Measurements from ENCODE around the gene CTDSP2.
"Not testable (repeated sequence)": the region's sequence is repeated elsewhere in the genome, so short reads cannot be mapped to it uniquely, and the experiment has no call there.

CTDSP2 gene

GRCh38 chr12:57835366-57836288, 10.9 kb downstream of the CTDSP2 start:
- no peak for DNase-seq (ENCODE audit: low read depth in 2 of 2)

GRCh38 chr12:57834086-57834876, 12.2 kb downstream of the CTDSP2 start:
- DNase-seq (ENCODE audit: low read depth in 2 of 2) = no peak

- DNase-seq (ENCODE audit: low read depth in 2 of 2) = no peak
Observed at GRCh38 chr12:57833672-57834071, 12.9 kb downstream of the CTDSP2 start.

- no peak for DNase-seq (ENCODE audit: low read depth in 2 of 2)
Observed at GRCh38 chr12:57832966-57833365, 13.6 kb downstream of the CTDSP2 start.

DNA sequence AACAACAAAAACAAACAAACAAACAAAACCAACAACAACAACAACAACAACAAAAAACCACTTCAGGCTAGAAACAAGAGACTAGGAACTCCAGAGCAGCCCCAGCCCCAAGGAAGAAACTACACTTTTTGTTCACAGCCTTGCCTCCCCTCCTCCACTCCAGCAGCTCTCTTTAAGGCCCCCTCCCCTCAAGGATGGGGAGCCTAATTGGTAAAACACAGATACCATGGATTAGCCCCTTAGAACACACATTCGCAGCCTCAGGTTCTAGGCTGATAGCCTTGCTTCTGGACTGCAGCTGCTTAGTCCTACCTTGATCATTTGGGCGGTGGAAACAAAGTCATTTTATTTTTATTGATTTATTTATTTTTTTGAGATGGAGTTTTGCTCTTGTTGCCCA, 16.1 kb downstream of the CTDSP2 start:
- DNase-seq (ENCODE audit: low read depth in 2 of 2) = no peak

GRCh38 chr12:57829025-57829777, 17.3 kb downstream of the CTDSP2 start:
- no peak for DNase-seq (ENCODE audit: low read depth in 2 of 2)

DNA sequence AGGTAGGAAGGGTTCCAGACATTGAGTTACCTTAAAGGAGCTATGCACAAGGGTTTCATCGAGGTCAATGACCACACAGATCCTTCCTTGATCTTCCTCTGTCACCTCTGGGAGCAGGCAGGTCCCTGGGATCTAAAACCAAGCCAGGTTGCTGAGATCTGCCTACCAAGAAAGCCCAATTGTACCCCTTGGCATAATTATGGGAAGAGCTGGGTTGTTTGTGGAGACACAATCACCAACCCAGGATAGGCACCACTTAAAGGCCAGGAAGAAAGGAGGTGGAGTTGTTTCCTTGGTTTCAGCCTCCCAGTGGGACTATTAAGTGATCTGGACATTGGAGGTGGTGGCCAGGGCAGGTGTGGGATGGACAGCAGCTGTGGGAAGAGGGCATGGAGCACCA, 19.6 kb downstream of the CTDSP2 start:
- DNase-seq (ENCODE audit: low read depth in 2 of 2) = no peak

DNA sequence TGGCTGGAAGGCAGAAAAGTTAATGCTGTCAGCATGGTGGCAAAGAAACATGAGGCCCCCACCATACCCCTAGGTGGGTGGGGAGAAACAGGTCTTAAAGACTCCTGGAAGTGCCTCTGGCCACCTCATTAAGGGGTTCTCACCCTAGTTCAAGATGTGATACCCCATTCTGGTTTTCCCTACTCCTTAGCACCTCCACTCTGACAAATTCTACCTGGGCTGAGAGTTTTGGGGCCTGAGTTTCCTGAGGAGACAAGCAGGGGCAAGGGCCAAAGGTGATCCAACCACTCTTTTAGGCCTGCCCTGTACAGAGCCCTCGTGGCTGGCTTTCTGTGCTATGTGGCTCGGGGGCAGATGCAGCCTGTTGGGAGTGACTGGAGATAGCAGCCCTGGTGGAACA, 20.1 kb downstream of the CTDSP2 start:
- DNase-seq (ENCODE audit: low read depth in 2 of 2) = no peak

GRCh38 chr12:57825451-57825850, 21.1 kb downstream of the CTDSP2 start:
- DNase-seq (ENCODE audit: low read depth in 2 of 2) = no peak

DNA sequence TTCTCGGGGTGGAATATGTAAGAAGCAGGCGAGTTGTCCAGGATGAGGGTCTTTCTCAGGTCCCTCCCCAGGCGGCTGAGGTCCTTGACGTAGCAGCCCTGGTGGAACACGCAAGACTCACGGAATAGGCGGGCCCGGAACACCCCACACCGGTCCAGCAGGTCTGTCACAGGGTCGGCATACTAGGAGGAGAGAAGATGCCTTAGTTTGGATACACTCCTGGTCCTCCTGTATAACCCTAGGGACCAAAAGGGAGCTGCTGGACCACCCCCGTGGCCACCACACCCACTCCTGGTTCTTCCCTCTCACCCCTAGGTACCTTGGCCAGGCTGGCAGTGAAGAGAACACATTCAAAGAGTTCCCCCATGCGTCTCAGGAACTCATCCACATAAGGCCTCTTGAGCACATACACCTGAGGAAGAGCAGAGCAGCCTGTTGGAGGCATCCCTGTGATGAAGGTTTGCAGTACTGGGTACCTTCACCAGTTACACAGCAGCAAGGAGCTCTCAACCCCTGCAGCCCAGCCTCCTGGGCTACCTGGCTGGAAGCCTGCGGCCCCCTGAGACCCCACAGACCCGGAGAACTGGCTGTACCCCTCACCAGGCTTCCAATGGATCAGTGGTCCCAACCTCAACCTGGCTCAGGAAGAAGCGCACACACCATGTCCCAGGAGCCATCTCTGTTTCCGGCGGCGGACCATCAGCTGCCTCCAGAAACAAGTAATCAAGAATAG, 22.5 kb downstream of the CTDSP2 start:
- no peak for DNase-seq (ENCODE audit: low read depth in 2 of 2)

DNA sequence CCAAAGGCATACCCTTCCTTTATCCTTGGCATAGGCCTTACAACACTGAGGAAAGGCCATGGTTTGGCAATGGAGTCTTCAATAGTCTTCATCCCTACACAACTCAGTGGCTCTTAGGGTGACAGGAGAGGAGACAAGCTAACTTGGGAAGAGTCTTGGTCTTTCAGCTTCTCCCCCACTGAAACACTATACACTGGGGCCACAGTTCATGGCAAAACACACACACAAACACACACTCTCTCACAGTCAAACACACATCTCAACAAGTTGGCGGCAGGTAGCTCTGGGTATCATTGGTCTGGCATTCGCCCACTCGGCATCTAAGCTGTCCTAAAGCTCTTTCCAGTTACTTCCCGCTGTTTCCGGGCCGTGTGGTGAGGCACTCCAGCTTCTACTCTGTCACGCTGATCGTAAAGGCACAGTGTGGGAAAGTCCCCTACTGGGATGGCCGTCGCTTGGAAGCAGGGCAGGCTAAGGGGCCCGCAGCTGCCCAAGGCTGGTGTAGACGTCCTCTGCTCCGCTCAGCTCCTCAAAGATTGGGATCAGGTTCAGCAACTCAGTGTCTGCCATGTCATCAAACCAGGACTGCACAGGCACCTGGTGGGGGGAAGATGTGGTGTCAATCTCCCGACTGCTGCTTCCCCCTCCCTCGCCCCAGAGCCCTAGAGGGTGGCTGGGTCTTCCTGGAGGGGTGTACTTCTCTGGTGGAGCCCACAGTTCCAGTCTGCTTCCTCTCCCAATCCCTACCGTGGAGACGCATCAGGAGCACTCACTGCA, 23.2 kb downstream of the CTDSP2 start:
- DNase-seq (ENCODE audit: low read depth in 2 of 2) = no peak

- DNase-seq (ENCODE audit: low read depth in 2 of 2) = no peak
Observed at GRCh38 chr12:57822392-57823130, 24.0 kb downstream of the CTDSP2 start.

DNA sequence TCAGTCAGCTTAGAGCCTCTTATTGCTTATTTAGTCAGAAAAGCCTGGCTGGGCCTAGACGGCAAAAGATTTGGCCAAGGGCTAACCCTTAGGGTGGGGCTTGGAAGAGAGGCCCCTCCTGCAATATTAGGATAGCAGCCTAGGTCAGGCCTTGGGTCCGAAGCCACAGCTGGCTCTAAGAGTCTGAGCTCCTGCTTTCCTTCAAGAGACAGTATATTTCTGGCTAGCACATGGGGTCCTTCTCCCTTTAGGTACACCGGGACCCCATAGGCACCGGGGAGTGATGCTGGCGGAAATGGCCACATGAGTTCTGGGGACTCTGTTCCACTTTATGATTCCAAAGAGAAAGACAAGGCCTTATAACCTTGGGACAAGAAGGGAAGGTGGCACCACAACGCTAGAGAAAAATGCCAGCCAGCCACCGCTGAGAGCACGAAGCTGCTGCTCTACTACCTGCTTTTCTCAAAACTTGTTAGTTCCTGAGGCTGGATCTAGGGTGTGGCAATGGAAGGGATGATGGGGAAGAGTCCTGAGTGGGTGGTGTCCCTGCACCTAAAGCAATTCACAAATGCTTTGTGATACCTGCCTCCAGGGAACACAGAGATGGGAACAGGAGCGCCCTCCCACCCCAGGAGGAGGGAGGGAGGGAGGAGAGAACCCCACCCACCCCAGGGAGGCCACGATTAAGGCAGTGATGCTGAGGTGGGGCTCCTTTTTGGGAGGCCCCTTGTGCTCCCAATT, 24.9 kb downstream of the CTDSP2 start:
- no peak for DNase-seq (ENCODE audit: low read depth in 2 of 2)

- not testable (repeated sequence) for DNase-seq (ENCODE audit: low read depth in 2 of 2)
Observed at GRCh38 chr12:57821015-57821414, 25.5 kb downstream of the CTDSP2 start.

DNA sequence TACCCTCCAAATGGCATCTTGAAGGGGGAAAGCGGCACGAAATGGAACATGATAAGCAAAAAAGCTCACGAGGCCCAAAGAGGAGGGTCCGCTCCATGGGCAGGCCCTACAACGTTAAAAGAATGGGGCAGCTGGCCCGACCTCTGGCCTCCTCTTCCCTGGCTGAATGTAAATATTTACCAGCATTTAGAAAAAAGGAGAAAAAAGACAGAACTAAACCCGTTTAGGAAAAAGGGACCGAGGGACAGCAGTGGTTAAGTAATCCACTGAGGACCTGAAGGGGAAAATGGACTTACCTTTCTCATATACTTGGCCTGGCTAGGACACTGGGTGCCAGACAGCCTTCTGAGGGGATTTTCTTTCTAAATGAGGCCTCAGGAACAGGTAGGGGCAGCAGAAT, 26.4 kb downstream of the CTDSP2 start:
- not testable (repeated sequence) for DNase-seq (ENCODE audit: low read depth in 2 of 2)

GRCh38 chr12:57817990-57818331, 28.6 kb downstream of the CTDSP2 start:
- not testable (repeated sequence) for DNase-seq (ENCODE audit: low read depth in 2 of 2)

- no peak for DNase-seq (ENCODE audit: low read depth in 2 of 2)
Observed at GRCh38 chr12:57817261-57817989, 29.1 kb downstream of the CTDSP2 start.

- no peak for DNase-seq (ENCODE audit: low read depth in 2 of 2)
Observed at GRCh38 chr12:57816855-57817151, 29.7 kb downstream of the CTDSP2 start.
